Measurements from ENCODE around the gene HAUS6. TPM values are rescaled to one million over a fixed set of nuclear protein-coding genes. Genes with fewer than 3 reads are reported as not detected.
"Not testable (repeated sequence)": the region's sequence is repeated elsewhere in the genome, so short reads cannot be mapped to it uniquely, and the experiment has no call there.

HAUS6 gene
- total RNA-seq, 1 donor from 2014 or later = 31.6 TPM

GRCh38 chr9:19022206-19022605, 80.5 kb downstream of the HAUS6 start:
- no peaks in the 10 kb centered on the region for H3K36me3 Mint-ChIP-seq (ENCODE audit: low read depth)
- H3K4me3 Mint-ChIP-seq (ENCODE audit: low read depth) = no peak overlapping the region
- no peaks in the 10 kb centered on the region for H3K9me3 Mint-ChIP-seq
- H3K27me3 Mint-ChIP-seq (ENCODE audit: low read depth) = peaks cover 15% of the 10 kb centered on the region
- peaks cover 9% of the 10 kb centered on the region for H3K4me1 Mint-ChIP-seq (ENCODE audit: low read depth)
- H3K27ac Mint-ChIP-seq = no peak overlapping the region
- intact Hi-C loops (cut with micrococcal nuclease) = loop anchor here (10.0 kb wide), 1 partner anchor 1207 kb away; no protein-coding TSS in a partner anchor
- DNase-seq (ENCODE audit: low spot score) = no peak

GRCh38 chr9:19021649-19022048, 81.1 kb downstream of the HAUS6 start:
- H3K4me1 Mint-ChIP-seq (ENCODE audit: low read depth); H3K4me3 Mint-ChIP-seq (ENCODE audit: low read depth); H3K36me3 Mint-ChIP-seq (ENCODE audit: low read depth); DNase-seq (ENCODE audit: low spot score); H3K9me3 Mint-ChIP-seq; H3K27ac Mint-ChIP-seq: not testable (repeated sequence)
- peaks cover 15% of the 10 kb centered on the region for H3K27me3 Mint-ChIP-seq (ENCODE audit: low read depth)
- intact Hi-C loops (cut with micrococcal nuclease) = loop anchor here (10.0 kb wide), 1 partner anchor 1207 kb away; no protein-coding TSS in a partner anchor

DNA sequence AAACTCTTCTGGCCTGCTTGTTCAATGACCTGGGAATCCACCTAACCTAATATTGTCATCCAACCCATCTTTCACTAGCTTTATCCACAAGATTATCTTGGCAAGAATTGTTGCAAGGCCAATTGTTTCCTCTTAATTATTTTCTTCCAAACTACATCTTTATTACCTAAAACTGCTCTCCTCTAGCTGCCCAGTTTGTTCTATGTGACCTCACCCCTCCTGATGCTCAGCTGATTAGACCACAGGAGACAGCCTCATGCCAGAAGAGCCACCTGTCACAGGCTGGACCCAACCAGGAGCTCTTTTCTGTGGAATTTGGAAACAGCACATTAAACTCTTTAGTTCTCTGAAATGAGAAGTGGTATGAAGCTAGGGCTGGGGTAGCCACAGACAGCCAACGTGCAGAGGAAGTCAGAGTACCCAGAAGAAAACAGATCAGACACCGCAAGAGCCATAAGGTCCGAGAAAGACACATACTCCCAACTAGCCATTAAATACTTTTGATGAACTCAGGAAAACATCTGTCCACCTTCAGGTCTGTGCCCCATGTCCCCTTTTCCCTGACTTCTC, 81.7 kb downstream of the HAUS6 start:
- Mint-ChIP-seq H3K4me1 (ENCODE audit: low read depth) (peaks cover 2% of the 10 kb centered on the region), H3K27ac (no peak overlapping the region), H3K27me3 (ENCODE audit: low read depth) (peaks cover 15% of the 10 kb centered on the region), H3K9me3 (no peaks in the 10 kb centered on the region), H3K36me3 (ENCODE audit: low read depth) (no peaks in the 10 kb centered on the region), H3K4me3 (ENCODE audit: low read depth) (no peak overlapping the region)
- intact Hi-C loops (cut with micrococcal nuclease) = loop anchor here (10.0 kb wide), 1 partner anchor 1206 kb away; no protein-coding TSS in a partner anchor
- DNase-seq (ENCODE audit: low spot score) = no peak

DNA sequence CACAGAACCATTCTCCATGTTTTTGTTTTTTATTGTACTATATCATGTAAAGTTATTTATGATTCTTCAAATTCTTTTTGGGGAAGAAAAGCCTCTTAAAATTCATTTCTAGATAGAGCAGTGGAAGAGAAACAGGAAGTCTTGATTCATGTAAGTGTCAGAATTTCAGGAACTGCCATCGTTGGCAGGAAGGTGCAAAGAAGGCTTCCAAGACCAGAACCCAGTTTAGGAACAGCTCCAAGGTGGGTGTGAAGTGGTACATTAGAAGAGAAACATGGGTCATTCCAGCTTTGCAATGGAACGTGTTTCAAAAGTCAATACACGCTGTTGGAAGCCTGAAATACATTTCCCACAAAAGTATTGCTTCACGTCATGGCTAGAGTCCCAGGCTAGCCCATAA, 84.5 kb downstream of the HAUS6 start:
- Mint-ChIP-seq H3K4me3 (ENCODE audit: low read depth) (no peak overlapping the region), H3K27me3 (ENCODE audit: low read depth) (peaks cover 2% of the 10 kb centered on the region), H3K27ac (no peak overlapping the region), H3K9me3 (no peaks in the 10 kb centered on the region), H3K36me3 (ENCODE audit: low read depth) (no peaks in the 10 kb centered on the region), H3K4me1 (ENCODE audit: low read depth) (peaks cover 2% of the 10 kb centered on the region)
- no peak for DNase-seq (ENCODE audit: low spot score)
- intact Hi-C loops (cut with micrococcal nuclease) = no loop called here

DNA sequence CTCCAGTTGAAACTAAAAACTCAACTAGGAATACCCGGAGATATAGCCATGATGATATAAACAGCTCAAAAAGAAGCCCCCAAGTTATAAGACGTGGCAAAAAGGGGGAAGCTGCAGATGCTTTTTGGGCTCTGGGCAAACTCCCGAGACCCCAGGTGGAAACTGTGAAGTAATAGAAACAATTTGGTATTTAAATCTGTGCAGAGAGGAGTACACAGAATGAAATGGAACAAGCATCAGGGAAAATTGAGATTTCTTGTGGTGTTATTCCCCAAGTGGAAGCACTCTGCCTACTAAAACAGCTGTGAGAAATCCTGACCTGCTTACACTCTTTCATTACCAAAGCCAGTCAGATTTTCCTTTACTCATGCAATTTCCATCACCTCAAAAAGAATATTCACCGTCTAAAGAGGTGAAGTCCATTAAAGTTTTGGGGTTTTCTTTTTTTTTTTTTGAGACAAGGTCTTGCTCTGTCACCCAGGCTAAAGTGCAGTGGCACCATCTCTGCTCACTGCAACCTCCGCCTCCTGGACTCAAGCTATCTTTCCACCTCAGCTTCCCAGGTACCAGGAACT, 93.2 kb downstream of the HAUS6 start:
- Mint-ChIP-seq H3K36me3 (ENCODE audit: low read depth) (no peaks in the 10 kb centered on the region), H3K9me3 (no peaks in the 10 kb centered on the region), H3K4me1 (ENCODE audit: low read depth) (no peaks in the 10 kb centered on the region), H3K27ac (no peak overlapping the region), H3K27me3 (ENCODE audit: low read depth) (peaks cover 10% of the 10 kb centered on the region), H3K4me3 (ENCODE audit: low read depth) (no peak overlapping the region)
- intact Hi-C loops (cut with micrococcal nuclease) = no loop called here
- DNase-seq (ENCODE audit: low spot score) = no peak

Other genes with a start within 250 kb of the HAUS6 start
- not detected in 2 replicates for gene SAXO1, start 69.7 kb downstream of the HAUS6 start, total RNA-seq
- gene RRAGA, start 53.5 kb downstream of the HAUS6 start, total RNA-seq = 60.8 and 64.6 TPM in 2 replicates
- 77.2 and 77.9 TPM in 2 replicates for gene PLIN2, start 24.6 kb upstream of the HAUS6 start, total RNA-seq
- gene DENND4C, start 127.8 kb upstream of the HAUS6 start, total RNA-seq = 19.0 and 25.0 TPM in 2 replicates